ENCODE results near the gene LYZL2. TPM values are rescaled to one million over a fixed set of nuclear protein-coding genes. Genes with fewer than 3 reads are reported as not detected.
"Not testable (repeated sequence)": the region's sequence is repeated elsewhere in the genome, so short reads cannot be mapped to it uniquely, and the experiment has no call there.

The LYZL2 gene
- polyA plus RNA-seq = not detected in 2 replicates
- not detected in 2 replicates for polyA minus RNA-seq

- H3K27me3 ChIP-seq (ENCODE audit: insufficient read depth, low read depth, low read length) = no peaks in the 10 kb centered on the region
- H2AFZ ChIP-seq (ENCODE audit: low read depth, low read length) = no peak within 1 kb of the TSS
- no peak within 1 kb of the TSS for H3K4me2 ChIP-seq (ENCODE audit: low read length)
- H3K79me2 ChIP-seq (replicated peaks; ENCODE audit: insufficient read depth, low read length) = no peaks in the 10 kb centered on the region
- no peaks in the 10 kb centered on the region for H3K36me3 ChIP-seq (ENCODE audit: insufficient read depth, low read length)
- no peaks in the 10 kb centered on the region for H3K9me3 ChIP-seq (ENCODE audit: low read length)
- no peak within 1 kb of the TSS for H3K27ac ChIP-seq (ENCODE audit: low read length)
- H4K20me1 ChIP-seq (ENCODE audit: insufficient read depth) = no peaks in the 10 kb centered on the region
- H3K4me3 ChIP-seq (ENCODE audit: low read length) = no peak within 1 kb of the TSS
- H3K9me2 ChIP-seq (ENCODE audit: insufficient read depth, low read length) = no peaks in the 10 kb centered on the region
- H3K9ac ChIP-seq (ENCODE audit: low read length) = no peak within 1 kb of the TSS
- TF ChIP-seq REST (IDR thresholded peaks at IDR 0.05; ENCODE audit: borderline replicate concordance) (no peak), CTCF (IDR thresholded peaks at IDR 0.05; ENCODE audit: poor library complexity, severe bottlenecking) (no peak), TAF1 (IDR thresholded peaks at IDR 0.05; ENCODE audit: low read depth) (no peak), SMC3 (conservative IDR thresholded peaks at IDR 0.05; ENCODE audit: poor library complexity) (no peak), MXI1 (conservative IDR thresholded peaks at IDR 0.05; ENCODE audit: poor library complexity, severe bottlenecking) (no peak), POLR2AphosphoS5 (IDR thresholded peaks at IDR 0.05) (no peak), RAD21 (conservative IDR thresholded peaks at IDR 0.05) (no peak), EP300 (conservative IDR thresholded peaks at IDR 0.05; ENCODE audit: poor library complexity, severe bottlenecking) (no peak), EZH2 (IDR thresholded peaks at IDR 0.05; ENCODE audit: borderline replicate concordance, insufficient read depth, low read length, poor library complexity, severe bottlenecking) (no peak)
- no peaks in the 10 kb centered on the region for H3F3A ChIP-seq (ENCODE audit: insufficient read depth, low read length, poor library complexity, severe bottlenecking)
Observed at GRCh38 chr10:30629653-30630052, at the start of gene LYZL2. Gene LYZL2 (minus strand): TSS chr10:30629753. CDS start chr10:30626915, 2,838 bp downstream.

- not testable (repeated sequence) for H3K27ac ChIP-seq (ENCODE audit: low read length); H3F3A ChIP-seq (ENCODE audit: insufficient read depth, low read length, poor library complexity, severe bottlenecking); H2AFZ ChIP-seq (ENCODE audit: low read depth, low read length); H3K79me2 ChIP-seq (replicated peaks; ENCODE audit: insufficient read depth, low read length); H3K27me3 ChIP-seq (ENCODE audit: insufficient read depth, low read depth, low read length); H3K9ac ChIP-seq (ENCODE audit: low read length); H3K36me3 ChIP-seq (ENCODE audit: insufficient read depth, low read length); H3K4me2 ChIP-seq (ENCODE audit: low read length); H3K9me3 ChIP-seq (ENCODE audit: low read length); H3K4me3 ChIP-seq (ENCODE audit: low read length); H3K9me2 ChIP-seq (ENCODE audit: insufficient read depth, low read length); H4K20me1 ChIP-seq (ENCODE audit: insufficient read depth)
Observed at GRCh38 chr10:30677616-30678015, 48.1 kb upstream of the LYZL2 start.

GRCh38 chr10:30677146-30677545 is 47.6 kb upstream of the LYZL2 start:
- H3K27me3 ChIP-seq (ENCODE audit: insufficient read depth, low read depth, low read length) = not testable (repeated sequence)

More at GRCh38 chr10:30677146-30677545, 47.6 kb upstream of the LYZL2 start:
- not testable (repeated sequence) for H3K27ac ChIP-seq (ENCODE audit: low read length); H3K9me2 ChIP-seq (ENCODE audit: insufficient read depth, low read length); H3K4me3 ChIP-seq (ENCODE audit: low read length); H4K20me1 ChIP-seq (ENCODE audit: insufficient read depth); H3K4me2 ChIP-seq (ENCODE audit: low read length); H2AFZ ChIP-seq (ENCODE audit: low read depth, low read length); H3K36me3 ChIP-seq (ENCODE audit: insufficient read depth, low read length); H3K9ac ChIP-seq (ENCODE audit: low read length); H3F3A ChIP-seq (ENCODE audit: insufficient read depth, low read length, poor library complexity, severe bottlenecking); H3K9me3 ChIP-seq (ENCODE audit: low read length); H3K79me2 ChIP-seq (replicated peaks; ENCODE audit: insufficient read depth, low read length)

Data from neural cell (in vitro differentiated cells).